ENCODE data around the gene PGS1. TPM values are rescaled to one million over a fixed set of nuclear protein-coding genes. Genes with fewer than 3 reads are reported as not detected.
"Not testable (repeated sequence)": the region's sequence is repeated elsewhere in the genome, so short reads cannot be mapped to it uniquely, and the experiment has no call there.

PGS1 gene
- 59.3 and 64.1 TPM in 2 replicates for total RNA-seq

- H3K27me3 Mint-ChIP-seq (ENCODE audit: low read depth), result no peaks in the 10 kb centered on the region
- intact Hi-C loops (cut with micrococcal nuclease), result loop anchor here (1.0 kb wide), 1 partner anchor 18 kb away; the partner anchor contains the start of gene SOCS3
Measured at GRCh38 chr17:78378225-78379130, at the start of gene PGS1. Gene PGS1, plus strand, starts transcription at chr17:78378649. Its CDS starts 17 bp downstream, at chr17:78378666.

GRCh38 chr17:78329263-78330059 is 49.0 kb upstream of the PGS1 start:
- no peak for DNase-seq (ENCODE audit: low spot score)
- Mint-ChIP-seq H3K4me1 (ENCODE audit: low read depth) (peaks cover 27% of the 10 kb centered on the region), H3K36me3 (ENCODE audit: low read depth) (no peaks in the 10 kb centered on the region), H3K9me3 (no peaks in the 10 kb centered on the region), H3K4me3 (ENCODE audit: low read depth) (no peak overlapping the region), H3K27me3 (ENCODE audit: low read depth) (no peaks in the 10 kb centered on the region), H3K27ac (no peak overlapping the region)
- intact Hi-C loops (cut with micrococcal nuclease), result no loop called here

More at GRCh38 chr17:78378225-78379130, at the start of gene PGS1:
- H3K4me3 Mint-ChIP-seq (ENCODE audit: low read depth), result peak within 1 kb of the TSS; percentile 99
- peaks cover 31% of the 10 kb centered on the region for H3K36me3 Mint-ChIP-seq (ENCODE audit: low read depth)
- no peaks in the 10 kb centered on the region for H3K9me3 Mint-ChIP-seq
- H3K27ac Mint-ChIP-seq, result peak within 1 kb of the TSS; percentile 94
- DNase-seq (ENCODE audit: low spot score), result peak; percentile 82
- peaks cover 37% of the 10 kb centered on the region for H3K4me1 Mint-ChIP-seq (ENCODE audit: low read depth)

- Mint-ChIP-seq H3K9me3 (no peaks in the 10 kb centered on the region), H3K4me3 (ENCODE audit: low read depth) (no peak overlapping the region), H3K36me3 (ENCODE audit: low read depth) (no peaks in the 10 kb centered on the region), H3K4me1 (ENCODE audit: low read depth) (peaks cover 26% of the 10 kb centered on the region), H3K27me3 (ENCODE audit: low read depth) (no peaks in the 10 kb centered on the region), H3K27ac (no peak overlapping the region)
- DNase-seq (ENCODE audit: low spot score), result no peak
- intact Hi-C loops (cut with micrococcal nuclease), result no loop called here
Measured at GRCh38 chr17:78330570-78331224, 47.8 kb upstream of the PGS1 start.

- intact Hi-C loops (cut with micrococcal nuclease); H3K27ac Mint-ChIP-seq; H3K36me3 Mint-ChIP-seq (ENCODE audit: low read depth); H3K9me3 Mint-ChIP-seq; DNase-seq (ENCODE audit: low spot score); H3K27me3 Mint-ChIP-seq (ENCODE audit: low read depth); H3K4me3 Mint-ChIP-seq (ENCODE audit: low read depth): not testable (repeated sequence)
- H3K4me1 Mint-ChIP-seq (ENCODE audit: low read depth), result peaks cover 26% of the 10 kb centered on the region
Measured at GRCh38 chr17:78331355-78331754, 47.1 kb upstream of the PGS1 start.

- Mint-ChIP-seq H3K4me3 (ENCODE audit: low read depth) (no peak overlapping the region), H3K27ac (peak overlapping the region; percentile 29), H3K4me1 (ENCODE audit: low read depth) (peaks cover 26% of the 10 kb centered on the region), H3K27me3 (ENCODE audit: low read depth) (peaks cover 2% of the 10 kb centered on the region), H3K9me3 (no peaks in the 10 kb centered on the region), H3K36me3 (ENCODE audit: low read depth) (no peaks in the 10 kb centered on the region)
- no peak for DNase-seq (ENCODE audit: low spot score)
- intact Hi-C loops (cut with micrococcal nuclease), result loop anchor here (2.0 kb wide), 1 partner anchor 16 kb away; no protein-coding TSS in a partner anchor
Measured at GRCh38 chr17:78332991-78333390, 45.5 kb upstream of the PGS1 start.

GRCh38 chr17:78335209-78335608 is 43.2 kb upstream of the PGS1 start:
- no peak overlapping the region for H3K4me3 Mint-ChIP-seq (ENCODE audit: low read depth)
- H3K36me3 Mint-ChIP-seq (ENCODE audit: low read depth), result no peaks in the 10 kb centered on the region
- H3K4me1 Mint-ChIP-seq (ENCODE audit: low read depth), result peaks cover 28% of the 10 kb centered on the region
- no peaks in the 10 kb centered on the region for H3K9me3 Mint-ChIP-seq
- peaks cover 5% of the 10 kb centered on the region for H3K27me3 Mint-ChIP-seq (ENCODE audit: low read depth)
- intact Hi-C loops (cut with micrococcal nuclease), result no loop called here
- H3K27ac Mint-ChIP-seq, result no peak overlapping the region
- DNase-seq (ENCODE audit: low spot score), result no peak

GRCh38 chr17:78337244-78338109 is 41.0 kb upstream of the PGS1 start:
- no peaks in the 10 kb centered on the region for H3K9me3 Mint-ChIP-seq
- DNase-seq (ENCODE audit: low spot score), result no peak
- no peak overlapping the region for H3K27ac Mint-ChIP-seq
- intact Hi-C loops (cut with micrococcal nuclease), result no loop called here
- H3K27me3 Mint-ChIP-seq (ENCODE audit: low read depth), result peaks cover 11% of the 10 kb centered on the region
- peaks cover 30% of the 10 kb centered on the region for H3K4me1 Mint-ChIP-seq (ENCODE audit: low read depth)
- H3K4me3 Mint-ChIP-seq (ENCODE audit: low read depth), result no peak overlapping the region
- H3K36me3 Mint-ChIP-seq (ENCODE audit: low read depth), result no peaks in the 10 kb centered on the region

- Mint-ChIP-seq H3K4me1 (ENCODE audit: low read depth) (peaks cover 32% of the 10 kb centered on the region), H3K27ac (no peak overlapping the region)
Measured at GRCh38 chr17:78338486-78339259, 39.8 kb upstream of the PGS1 start.

GRCh38 chr17:78340183-78340955 is 38.1 kb upstream of the PGS1 start:
- H3K4me1 Mint-ChIP-seq (ENCODE audit: low read depth), result peaks cover 35% of the 10 kb centered on the region
- H3K36me3 Mint-ChIP-seq (ENCODE audit: low read depth), result no peaks in the 10 kb centered on the region
- DNase-seq (ENCODE audit: low spot score), result no peak
- no peaks in the 10 kb centered on the region for H3K9me3 Mint-ChIP-seq
- H3K27me3 Mint-ChIP-seq (ENCODE audit: low read depth), result peaks cover 11% of the 10 kb centered on the region
- intact Hi-C loops (cut with micrococcal nuclease), result no loop called here
- peak overlapping the region; percentile 40 for H3K4me3 Mint-ChIP-seq (ENCODE audit: low read depth)
- no peak overlapping the region for H3K27ac Mint-ChIP-seq

More at GRCh38 chr17:78338486-78339259, 39.8 kb upstream of the PGS1 start:
- Mint-ChIP-seq H3K27me3 (ENCODE audit: low read depth) (peaks cover 11% of the 10 kb centered on the region), H3K4me3 (ENCODE audit: low read depth) (no peak overlapping the region), H3K9me3 (no peaks in the 10 kb centered on the region), H3K36me3 (ENCODE audit: low read depth) (no peaks in the 10 kb centered on the region)
- intact Hi-C loops (cut with micrococcal nuclease), result no loop called here
- DNase-seq (ENCODE audit: low spot score), result no peak

GRCh38 chr17:78341559-78342448 is 36.6 kb upstream of the PGS1 start:
- Mint-ChIP-seq H3K9me3 (no peaks in the 10 kb centered on the region), H3K36me3 (ENCODE audit: low read depth) (no peaks in the 10 kb centered on the region), H3K4me1 (ENCODE audit: low read depth) (peaks cover 35% of the 10 kb centered on the region), H3K27me3 (ENCODE audit: low read depth) (peaks cover 9% of the 10 kb centered on the region), H3K4me3 (ENCODE audit: low read depth) (no peak overlapping the region), H3K27ac (no peak overlapping the region)
- intact Hi-C loops (cut with micrococcal nuclease), result no loop called here
- no peak for DNase-seq (ENCODE audit: low spot score)

Measured in activated T-helper 2 cell treated with anti-CD3 and anti-CD28 coated beads, Interferon-gamma antibody, Interleukin-2, Interleukin-4, amounts not matched to agents 10 μg/mL and 5 μg/mL and 100 μg/mL, durations not matched to agents 14 hours and 24 hours and 36 hours (primary cell).